GM12872 (cell line): ENCODE results near the gene GPBP1L1.

ENCODE experiments used
- CTCF ChIP-seq: IDR thresholded peaks from 3 replicates; pipeline ENCODE4 v1.5.1; 2011; ENCODE audit warnings: low read depth, mild to moderate bottlenecking, low read length, moderate library complexity; ENCODE audit not compliant: insufficient read depth

GPBP1L1 gene

GRCh38 chr1:45643978-45644377, 42.4 kb downstream of the GPBP1L1 start:
- no peak for TF ChIP-seq CTCF

GRCh38 chr1:45643321-45643720, 43.0 kb downstream of the GPBP1L1 start:
- no peak for TF ChIP-seq CTCF

GRCh38 chr1:45640293-45640692, 46.0 kb downstream of the GPBP1L1 start:
- TF ChIP-seq CTCF = no peak

GRCh38 chr1:45635211-45635610, 51.1 kb downstream of the GPBP1L1 start:
- TF ChIP-seq CTCF = no peak

- TF ChIP-seq CTCF = no peak
Observed at GRCh38 chr1:45630429-45630828, 55.9 kb downstream of the GPBP1L1 start.

GRCh38 chr1:45629035-45629434, 57.3 kb downstream of the GPBP1L1 start:
- TF ChIP-seq CTCF = no peak

GRCh38 chr1:45623972-45624371, 62.4 kb downstream of the GPBP1L1 start, which contains the start of gene CCDC17:
Gene CCDC17, minus strand, starts transcription at chr1:45624054. Its CDS starts 145 bp downstream, at chr1:45623909.
- no peak for TF ChIP-seq CTCF
